Suppressor macrophage (primary cell): ENCODE results near the gene PSME2.
A peak's percentile ranks its signal among the peaks of the same experiment; 100 is the strongest.

Source experiments
- DNase-seq, 4 experiments: peaks; one replicate each; pipeline ENCODE4 v3.0.0-alpha.2; 2020 to 2022

The PSME2 gene

GRCh38 chr14:24133735-24134134 lies 12.7 kb downstream of the PSME2 start:
- no peak for DNase-seq

- DNase-seq, result no peak
These were observed 13.4 kb downstream of the PSME2 start for GRCh38 chr14:24132976-24133375.

DNA sequence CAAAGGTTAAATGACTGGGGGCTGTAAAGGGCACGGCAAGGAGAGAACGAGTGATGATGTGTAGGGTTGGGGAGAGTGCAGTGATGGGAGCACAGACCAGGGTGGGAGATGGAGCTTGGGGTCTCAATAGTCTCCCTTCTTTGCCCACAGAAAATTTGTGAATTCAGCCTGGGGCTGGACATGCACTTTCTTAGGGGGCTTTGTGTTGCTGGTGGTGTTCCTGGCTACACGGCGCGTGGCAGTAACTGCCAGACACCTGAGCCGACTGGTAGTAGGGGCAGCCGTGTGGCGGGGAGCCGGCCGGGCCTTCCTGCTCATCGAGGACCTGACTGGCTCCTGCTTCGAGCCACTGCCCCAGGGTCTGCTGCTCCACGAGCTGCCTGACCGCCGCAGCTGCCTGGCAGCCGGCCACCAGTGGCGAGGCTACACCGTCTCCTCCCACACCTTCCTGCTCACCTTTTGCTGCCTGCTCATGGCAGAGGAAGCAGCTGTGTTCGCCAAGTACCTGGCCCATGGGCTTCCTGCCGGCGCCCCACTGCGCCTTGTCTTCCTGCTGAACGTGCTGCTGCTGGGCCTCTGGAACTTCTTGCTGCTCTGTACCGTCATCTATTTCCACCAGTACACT lies 14.2 kb downstream of the PSME2 start:
- no peak for DNase-seq

- DNase-seq, result no peak
These were observed 14.9 kb downstream of the PSME2 start for GRCh38 chr14:24131549-24131966.

DNA sequence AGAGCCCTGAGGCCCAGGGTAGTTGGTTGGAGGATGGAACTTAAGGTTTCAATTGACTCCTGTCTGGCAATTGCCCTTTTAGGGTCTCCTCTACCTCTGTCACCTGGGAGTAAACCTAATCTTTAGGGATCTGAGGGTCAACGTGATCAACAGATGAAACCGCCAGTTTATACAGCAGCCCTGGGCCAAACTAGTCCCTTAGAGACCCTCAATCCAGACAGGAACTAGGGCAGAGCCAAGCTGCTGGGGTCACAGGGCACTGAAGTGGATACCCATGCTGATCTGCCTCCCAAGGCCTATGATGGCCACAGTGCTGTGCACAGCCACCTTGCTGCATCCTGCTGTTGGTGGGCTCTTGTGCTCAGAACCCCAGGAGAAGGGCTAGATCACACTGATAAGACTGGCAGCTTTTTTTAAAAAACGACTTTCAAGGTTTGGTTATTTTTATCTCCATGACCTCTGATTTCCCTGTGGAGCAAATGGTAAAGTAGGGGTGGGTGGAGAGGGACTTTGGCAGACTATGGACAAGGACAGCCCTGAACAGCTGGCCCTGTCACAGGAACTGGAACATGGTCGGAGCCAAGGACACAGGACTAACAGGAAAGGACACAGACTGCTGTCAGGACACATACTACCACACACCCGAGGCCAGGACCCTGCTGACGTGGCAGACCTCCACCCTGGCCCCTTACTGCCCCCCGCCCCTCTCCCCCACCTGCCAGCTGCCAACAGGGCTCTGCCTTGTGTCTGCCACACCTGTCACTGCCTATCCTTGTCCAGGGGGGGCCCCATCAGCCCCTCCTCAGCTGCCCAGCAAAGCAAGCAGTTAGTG lies 15.5 kb downstream of the PSME2 start:
- no peak for DNase-seq

DNA sequence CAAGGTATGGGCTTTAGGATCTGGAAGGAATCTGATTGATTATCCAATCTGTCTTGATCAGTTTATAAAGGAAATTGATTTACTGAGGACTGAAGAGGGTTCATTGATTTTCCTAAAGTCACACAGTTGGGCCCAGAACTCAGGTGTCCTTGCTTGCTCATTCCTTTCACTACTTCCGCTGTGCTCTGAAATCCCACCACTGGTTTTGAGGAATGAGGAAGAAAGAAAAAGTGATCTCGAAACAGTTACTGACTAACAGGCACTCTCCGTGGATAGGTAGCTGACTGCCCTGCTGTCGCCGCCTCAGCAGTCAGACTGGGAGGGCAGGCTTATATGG lies 16.1 kb downstream of the PSME2 start, which contains the start of gene FITM1:
Gene FITM1, plus strand, starts transcription at position 280 of the 337 bp plus-strand sequence. CDS start 905 bp downstream, outside the sequence.
- peak in 1 of 4 experiments; percentile 19 for DNase-seq

DNA sequence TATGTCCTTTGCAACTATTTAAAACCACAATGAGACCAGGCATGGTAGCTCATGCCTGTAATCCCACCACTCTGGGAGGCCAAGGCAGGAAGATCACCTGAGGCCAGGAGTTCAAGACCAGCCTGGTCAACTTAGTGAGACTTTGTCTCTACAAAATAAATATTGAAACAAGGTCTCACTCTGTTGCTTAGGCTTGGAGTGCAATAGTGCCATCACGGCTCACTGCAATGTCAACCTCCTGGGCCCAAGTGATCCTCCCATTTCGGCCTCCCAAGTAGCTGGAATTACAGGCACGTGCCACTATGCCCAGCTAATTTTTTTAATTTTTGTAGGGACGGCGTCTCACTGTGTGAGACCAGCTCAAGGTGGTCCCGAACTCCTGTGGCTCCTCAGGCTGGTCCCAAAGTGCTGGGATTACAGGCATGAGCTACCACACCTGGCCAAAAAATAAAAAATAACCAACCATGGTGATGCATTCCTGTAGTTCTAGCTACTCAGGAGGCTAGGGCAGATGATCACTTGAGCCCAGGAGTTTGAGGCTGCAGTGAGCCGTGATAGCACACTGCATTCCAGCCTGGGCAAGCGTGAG lies 16.9 kb downstream of the PSME2 start:
- no peak for DNase-seq

DNA sequence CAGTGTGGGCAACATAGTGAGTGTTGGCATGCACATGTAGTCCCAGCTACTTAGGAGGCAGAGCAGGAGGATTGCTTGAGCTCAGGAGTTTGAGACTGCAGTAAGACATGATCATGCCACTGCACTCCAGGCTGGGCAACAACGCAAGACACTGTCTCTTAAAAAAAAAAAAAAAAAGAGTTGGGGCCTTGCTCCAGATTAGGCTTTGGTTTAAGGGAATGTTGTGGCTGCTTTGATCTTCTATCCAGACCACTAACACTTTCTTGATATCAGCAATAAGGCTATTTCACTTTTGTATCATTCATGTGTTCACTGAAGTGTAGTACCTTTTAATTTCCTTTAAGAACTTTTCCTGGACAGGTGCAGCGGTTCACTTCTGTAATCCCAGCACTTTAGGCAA lies 18.7 kb downstream of the PSME2 start:
- DNase-seq, result no peak

DNA sequence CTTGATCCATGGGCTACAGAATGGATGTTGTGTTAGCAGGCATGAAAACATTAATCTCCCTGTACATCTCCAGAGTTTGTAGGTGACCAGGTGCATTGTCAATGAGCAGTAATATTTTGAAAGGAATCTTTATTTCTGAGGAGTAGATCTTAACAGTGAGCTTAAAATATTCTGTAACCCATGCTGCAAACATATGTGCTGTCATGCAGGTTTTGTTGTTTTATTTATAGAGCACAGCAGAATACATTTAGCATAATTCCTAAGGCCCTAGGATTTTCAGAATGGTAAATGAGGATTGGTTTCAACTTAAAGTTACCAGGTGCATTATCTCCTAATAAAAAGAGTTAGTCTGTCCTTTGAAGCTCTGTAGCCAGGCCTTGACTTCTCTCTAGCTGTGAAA lies 19.5 kb downstream of the PSME2 start:
- no peak for DNase-seq

DNA sequence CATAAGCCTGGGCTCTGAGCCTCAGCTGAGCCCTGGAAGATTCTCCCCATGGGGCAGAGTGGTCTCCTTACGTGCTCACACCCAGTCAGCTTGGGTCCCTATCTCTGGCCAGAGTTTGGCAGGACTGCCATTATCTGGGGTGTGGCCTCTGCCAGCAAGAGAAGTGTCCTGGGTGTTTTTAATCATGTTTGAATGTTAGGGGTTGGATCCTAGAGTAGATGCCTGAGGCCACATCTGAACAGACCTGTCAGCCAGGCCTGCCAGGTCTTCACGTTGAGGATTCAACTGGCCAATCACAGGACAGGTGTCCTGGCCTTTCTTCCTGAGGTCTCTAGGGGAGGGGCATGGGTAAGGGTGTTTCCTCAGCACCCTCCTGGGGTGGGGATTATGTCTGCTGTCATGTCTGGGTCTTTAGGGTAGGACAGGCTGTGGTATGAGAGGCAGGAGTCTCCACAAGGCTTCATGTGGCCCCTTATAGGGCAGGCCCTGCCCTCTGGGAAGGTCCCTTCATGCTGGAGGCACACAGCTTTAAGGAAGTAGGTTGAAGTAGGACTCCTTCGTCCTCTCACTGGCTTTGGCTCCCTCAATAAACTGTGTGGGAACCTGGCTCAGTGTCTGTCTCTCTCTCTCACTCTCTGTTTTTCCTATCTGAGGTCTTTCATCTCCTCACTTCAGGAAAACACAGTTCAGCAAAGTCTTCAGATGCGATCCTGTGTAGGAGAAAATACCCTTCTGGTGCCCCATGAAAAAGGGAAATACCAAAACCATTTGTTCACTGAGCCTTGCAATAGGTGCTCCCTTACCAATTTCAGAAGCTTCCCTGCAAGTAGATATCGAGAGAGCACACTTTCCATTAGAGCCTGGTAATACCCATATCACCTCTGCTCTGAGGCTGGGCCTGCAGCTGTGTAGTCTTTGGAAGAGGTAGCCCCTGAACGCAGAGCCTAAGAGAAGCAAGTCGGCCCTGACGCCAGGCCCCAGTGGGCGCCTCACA lies 22.7 kb downstream of the PSME2 start:
- no peak for DNase-seq

GRCh38 chr14:24122898-24123297 lies 23.5 kb downstream of the PSME2 start:
- DNase-seq, result no peak

DNA sequence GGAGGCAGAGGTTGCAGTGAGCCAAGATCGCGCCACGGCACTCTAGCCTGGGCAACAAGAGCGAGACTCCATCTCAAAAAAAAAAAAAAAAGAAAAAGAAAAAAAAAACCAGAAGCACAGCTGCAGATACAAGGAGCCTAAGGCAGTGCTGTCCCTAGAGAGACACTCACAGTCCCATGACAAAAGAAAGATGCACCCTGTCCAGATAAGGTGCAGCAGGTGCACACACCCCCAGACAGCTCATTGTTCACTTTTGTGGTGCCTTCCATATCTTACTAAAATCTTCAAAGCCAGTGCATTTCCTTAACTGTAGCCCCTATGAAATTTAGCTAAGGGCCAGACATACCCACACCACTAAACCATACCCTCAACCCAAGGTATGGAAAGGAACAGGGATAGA lies 24.0 kb downstream of the PSME2 start:
- no peak for DNase-seq

- no peak for DNase-seq
These were observed 25.2 kb downstream of the PSME2 start for GRCh38 chr14:24121210-24121609.

GRCh38 chr14:24119691-24120090 lies 26.7 kb downstream of the PSME2 start:
- no peak for DNase-seq

DNA sequence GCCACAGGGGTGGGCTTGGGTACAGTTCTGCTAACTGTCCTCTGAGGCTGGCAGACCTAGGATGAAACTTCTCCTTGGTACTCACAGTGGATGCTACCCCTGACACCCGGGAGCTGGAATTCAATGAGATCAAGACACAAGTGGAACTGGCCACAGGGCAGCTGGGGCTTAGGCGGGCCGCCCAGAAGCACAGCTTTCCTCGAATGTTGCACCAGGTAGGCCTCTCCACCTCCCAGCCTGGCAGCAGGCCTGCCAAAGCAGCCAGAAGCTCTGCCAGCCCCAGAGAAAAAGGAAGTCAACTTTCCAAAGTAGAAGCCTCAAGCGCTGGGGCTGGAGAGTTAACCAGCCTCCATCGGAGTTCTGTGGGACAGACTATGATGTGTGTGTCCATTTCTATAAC lies 29.2 kb downstream of the PSME2 start:
- no peak for DNase-seq

DNA sequence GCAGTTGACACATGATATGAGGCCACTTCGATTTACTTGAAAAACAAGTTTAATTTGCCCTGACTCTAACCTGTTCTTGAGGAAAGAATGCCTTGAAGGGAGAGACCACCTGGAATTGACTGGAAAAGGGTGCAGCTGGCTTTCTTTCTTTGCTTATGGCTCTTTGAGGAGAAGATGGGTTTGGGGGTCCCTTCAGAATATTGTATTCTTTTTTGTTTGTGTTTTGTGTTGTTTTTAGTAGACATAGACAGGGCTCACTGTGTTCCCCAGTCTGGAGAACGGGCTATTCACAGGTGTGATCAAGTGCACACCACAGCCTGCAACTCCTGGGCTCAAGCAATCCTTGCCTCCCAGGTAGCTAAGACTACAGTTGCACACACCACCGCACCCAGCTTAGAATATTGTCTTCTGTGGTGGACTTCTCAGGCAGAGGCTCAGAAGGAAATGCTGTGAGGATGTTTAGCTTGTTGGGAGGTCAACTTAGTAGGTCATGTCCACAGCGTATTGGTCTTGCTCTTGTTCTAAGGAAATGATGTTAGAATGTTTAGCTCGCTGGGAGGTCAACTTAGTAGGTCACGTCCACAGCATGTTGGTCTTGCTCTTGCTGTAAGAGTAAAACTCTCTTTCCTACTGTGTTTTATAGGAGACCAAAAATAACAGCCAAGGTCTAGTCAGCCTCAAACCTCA lies 30.1 kb downstream of the PSME2 start:
- no peak for DNase-seq

DNA sequence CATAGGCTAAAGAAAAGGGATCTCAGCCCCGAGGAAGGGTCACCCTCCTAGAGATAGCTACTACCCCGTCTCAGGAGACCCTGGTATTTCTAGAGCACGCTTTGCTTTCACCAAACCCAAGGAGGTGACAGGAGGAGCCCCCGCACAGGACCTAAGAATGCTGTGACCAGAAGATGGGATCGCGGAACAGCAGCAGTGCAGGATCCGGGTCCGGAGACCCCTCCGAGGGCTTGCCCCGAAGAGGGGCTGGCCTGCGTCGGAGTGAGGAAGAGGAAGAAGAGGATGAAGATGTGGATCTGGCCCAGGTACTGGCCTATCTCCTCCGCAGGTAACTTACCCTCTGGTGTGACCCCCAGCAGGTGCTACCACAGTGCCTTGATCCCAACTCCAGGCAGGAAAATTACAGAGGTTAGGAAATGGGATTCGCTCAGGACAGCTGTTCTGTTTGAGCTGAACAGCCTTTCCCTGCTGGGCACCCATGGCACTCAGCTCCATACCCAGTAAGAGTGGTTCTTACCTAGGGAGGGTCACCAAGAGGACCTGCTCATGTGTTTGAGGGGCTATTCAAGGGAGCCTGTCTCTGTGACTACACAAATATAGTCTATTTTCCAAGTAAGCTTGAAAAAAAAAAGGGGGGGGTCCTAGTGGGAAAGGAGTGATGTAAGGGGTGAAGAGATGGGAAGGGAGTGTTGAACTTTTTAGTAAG lies 30.8 kb downstream of the PSME2 start:
- DNase-seq, result no peak

DNA sequence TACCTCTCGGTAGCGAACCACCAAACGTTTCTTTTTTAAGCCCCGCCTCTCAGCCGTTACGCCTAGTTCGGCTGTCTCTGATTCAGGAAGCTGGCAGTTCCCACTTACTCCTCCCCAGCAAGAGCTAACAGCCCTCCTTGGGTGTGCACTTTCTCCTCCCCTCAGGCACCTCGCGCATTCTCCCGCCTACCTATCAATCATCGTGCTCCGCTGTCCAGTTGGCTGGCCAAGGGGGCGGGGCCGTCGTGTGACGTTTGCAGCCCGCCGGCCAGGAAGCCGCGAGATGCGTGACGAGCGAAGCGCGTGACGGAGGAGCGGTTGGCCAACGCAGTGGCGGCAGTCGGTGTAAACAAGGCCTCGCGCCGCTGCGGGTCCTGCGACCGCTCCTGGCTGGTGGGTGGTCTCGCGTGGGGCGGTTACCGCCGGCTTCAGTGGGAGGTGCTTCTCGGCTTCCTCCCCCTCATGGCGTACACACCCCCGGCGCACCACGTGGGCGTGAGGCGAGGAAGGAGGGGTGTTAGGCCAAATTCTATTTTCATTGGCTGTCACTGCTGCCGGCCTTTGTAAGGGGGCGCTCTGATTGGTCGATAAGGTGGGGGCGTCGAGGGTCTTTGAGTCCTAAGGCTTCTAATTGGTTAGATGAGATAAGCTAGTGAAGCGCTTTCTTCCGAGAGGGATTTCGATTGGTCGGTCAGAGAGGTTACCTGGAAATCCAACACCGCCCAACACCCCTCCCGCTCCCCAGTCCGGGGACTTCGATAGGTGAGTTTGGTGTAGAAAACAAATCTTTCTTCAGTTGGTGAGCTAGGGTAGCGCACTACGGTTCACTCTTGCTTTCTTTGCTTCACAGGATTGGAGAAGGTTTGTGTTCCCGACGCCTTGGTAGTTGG lies 31.6 kb downstream of the PSME2 start, which contains the start of the genes DCAF11 and NRL:
Gene DCAF11, plus strand, starts transcription at position 246 of the 890 bp plus-strand sequence. CDS start 818 bp downstream, outside the sequence.
Gene NRL, minus strand, starts transcription at position 418 of the 890 bp plus-strand sequence. CDS start 32,101 bp downstream, outside the sequence.
- peak; percentile 99 to 100 (median 100) for DNase-seq

DNA sequence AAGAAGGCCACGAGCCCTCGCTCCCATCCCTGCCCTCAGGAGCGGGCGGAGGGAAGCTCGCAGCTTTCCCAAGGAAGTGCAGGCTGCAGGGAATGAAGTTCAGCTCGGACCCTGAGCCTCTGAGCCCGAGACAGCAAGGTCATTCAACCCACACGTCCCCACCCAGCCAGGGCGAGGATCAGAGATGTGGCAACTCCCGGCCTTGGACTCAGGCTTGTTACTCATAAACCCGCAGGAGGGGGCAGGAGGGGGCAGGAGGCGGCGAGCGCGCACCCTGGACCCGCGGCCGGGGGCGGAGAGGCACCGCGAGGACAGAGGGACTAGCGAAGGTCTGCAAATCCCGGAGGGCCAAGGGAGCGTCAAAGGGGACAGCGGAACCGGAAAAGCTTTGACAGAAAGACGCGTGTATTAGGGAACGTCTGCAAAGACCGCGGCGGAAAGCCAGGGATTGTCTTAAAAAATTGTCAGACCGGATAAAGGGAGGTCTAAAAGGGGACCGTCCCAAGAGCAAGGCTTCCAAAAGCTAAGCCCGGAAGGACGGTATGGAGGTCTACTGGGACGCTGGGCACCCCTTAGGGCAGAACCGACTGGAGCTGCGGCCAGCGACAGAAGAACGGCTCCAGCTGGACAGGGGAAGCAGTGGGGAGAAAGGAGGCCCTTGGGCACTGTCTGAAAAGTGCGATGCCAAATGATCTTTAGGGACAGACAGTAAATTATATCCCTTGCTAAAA lies 32.4 kb downstream of the PSME2 start:
- DNase-seq, result peak; percentile 95 to 98 (median 96)
